Measurements from ENCODE around the gene DIDO1.

The DIDO1 gene

GRCh38 chr20:62938105-62938888 is 12.0 kb upstream of the DIDO1 start, which contains the start of gene GID8:
TSS of gene GID8 (plus strand) at chr20:62938147. CDS start at chr20:62941503, 3,356 bp downstream.
- ChIA-PET CTCF (interaction anchor here (0.9 to 3.6 kb wide), 8 partner anchors 11 to 37 kb away, joined by 3 to 20 read pairs (median 4); no protein-coding TSS in a partner anchor), POLR2A (interaction anchor here (0.8 kb wide), 1 partner anchor 15 kb away, joined by 4 read pairs; the partner anchor contains the start of gene SLC17A9)
- peak; percentile 68 for DNase-seq (ENCODE audit: extremely low spot score)
- TF ChIP-seq CTCF (IDR thresholded peaks at IDR 0.05; ENCODE audit: control extremely low read depth, extremely low read depth, low read depth, missing control alignments) = no peak

- no peak for TF ChIP-seq CTCF (IDR thresholded peaks at IDR 0.05; ENCODE audit: control extremely low read depth, extremely low read depth, low read depth, missing control alignments)
- POLR2A ChIA-PET = interaction anchor here (0.7 to 0.8 kb wide), 2 partner anchors 15 to 18 kb away, joined by 3 to 4 read pairs; partner anchors contain the start of gene SLC17A9
- CTCF ChIA-PET = interaction anchor here (1.0 to 4.0 kb wide), 8 partner anchors 10 to 71 kb away, joined by 3 to 20 read pairs (median 4); no protein-coding TSS in a partner anchor
- DNase-seq (ENCODE audit: extremely low spot score) = peak; percentile 97
These were observed 11.2 kb upstream of the DIDO1 start for GRCh38 chr20:62937268-62938104.

GRCh38 chr20:62935968-62936585 is 9.8 kb upstream of the DIDO1 start:
- no peak for TF ChIP-seq CTCF (IDR thresholded peaks at IDR 0.05; ENCODE audit: control extremely low read depth, extremely low read depth, low read depth, missing control alignments)
- POLR2A ChIA-PET = no interaction called here
- no peak for DNase-seq (ENCODE audit: extremely low spot score)
- CTCF ChIA-PET = interaction anchor here (0.7 to 4.0 kb wide), 9 partner anchors 8 to 42 kb away, joined by 3 to 21 read pairs (median 5); partner anchors contain the start of gene SLC17A9

GRCh38 chr20:62935204-62935967 is 9.1 kb upstream of the DIDO1 start:
- ChIA-PET CTCF (interaction anchor here (0.7 to 4.0 kb wide), 14 partner anchors 8 to 127 kb away, joined by 3 to 21 read pairs (median 6); partner anchors contain the start of gene SLC17A9), POLR2A (interaction anchor here (0.5 kb wide), 1 partner anchor 75 kb away, joined by 3 read pairs; no protein-coding TSS in a partner anchor)
- no peak for DNase-seq (ENCODE audit: extremely low spot score)
- no peak for TF ChIP-seq CTCF (IDR thresholded peaks at IDR 0.05; ENCODE audit: control extremely low read depth, extremely low read depth, low read depth, missing control alignments)

- DNase-seq (ENCODE audit: extremely low spot score) = no peak
- ChIA-PET CTCF (interaction anchor here (0.8 to 4.0 kb wide), 8 partner anchors 9 to 39 kb away, joined by 3 to 21 read pairs (median 6); partner anchors contain the start of gene SLC17A9), POLR2A (interaction anchor here (1.0 kb wide), 1 partner anchor 20 kb away, joined by 3 read pairs; no protein-coding TSS in a partner anchor)
- TF ChIP-seq CTCF (IDR thresholded peaks at IDR 0.05; ENCODE audit: control extremely low read depth, extremely low read depth, low read depth, missing control alignments) = no peak
These were observed 7.7 kb upstream of the DIDO1 start for GRCh38 chr20:62933966-62934365.
